Adrenal gland (tissue), 5 donors: ENCODE data around the gene G2E3.

Experiments used
- CTCF ChIP-seq, 6 experiments: fragments of 450-650 bp in 4 of 6; fragments of 200-600 bp in 2 of 6; sonication (generic) in 1 of 6; IDR thresholded peaks; 1 replicate in 5 of 6; 2 replicates in 1 of 6; pipeline versions ENCODE4 v1.5.1 to v1.8.0; 2016 to 2021; ENCODE audit warnings: antibody characterized with exemption in 6 of 6, mild to moderate bottlenecking in 2 of 6, moderate library complexity in 1 of 6
- POLR2A ChIP-seq, 2 donors: fragments of 450-650 bp; IDR thresholded peaks; one replicate each; pipeline ENCODE4 v1.6.1; 2017; ENCODE audit warnings: antibody characterized with exemption in 2 of 2, mild to moderate bottlenecking in 2 of 2, moderate library complexity in 1 of 2
- donor health status: DM: no; HTN: no; CAD: no.

- TF ChIP-seq CTCF (IDR thresholded peaks at IDR 0.05), result peak; percentile 51 to 71 (median 62)
- no peak for TF ChIP-seq POLR2A (IDR thresholded peaks at IDR 0.05)
These were observed 36.8 kb upstream of the G2E3 start for GRCh38 chr14:30521899-30522736.
